Stomach (tissue), 9 donors: Measurements from ENCODE around the gene POU3F2. TPM values are rescaled to one million over a fixed set of nuclear protein-coding genes. Genes with fewer than 3 reads are reported as not detected.

Source experiments
- DNase-seq, 2 donors: peaks; one replicate each; pipeline versions ENCODE4 v3.0.0 to v3.0.0-alpha.2; 2013 to 2019
- H3K27ac ChIP-seq, 5 donors: fragments of 200-600 bp in 4 of 5; sonication (generic) in 4 of 5; one replicate each; pipeline ENCODE4 v1.5.1; 2013 to 2019; ENCODE audit warnings: mild to moderate bottlenecking in 1 of 5, moderate library complexity in 1 of 5
- H3K27me3 ChIP-seq, 3 donors: fragments of 200-600 bp; sonication (generic); one replicate each; pipeline ENCODE4 v1.5.1; 2017 to 2019; ENCODE audit warnings: mixed run types in 1 of 3
- H3K36me3 ChIP-seq, 4 donors: fragments of 200-600 bp; sonication (generic); 1 replicate in 3 of 4; 2 replicates in 1 of 4; pipeline ENCODE4 v1.5.1; 2016 to 2019
- H3K4me1 ChIP-seq, 4 donors: fragments of 200-600 bp; sonication (generic); one replicate each; pipeline ENCODE4 v1.5.1; 2016 to 2019
- H3K4me3 ChIP-seq, 4 donors: fragments of 200-600 bp; sonication (generic) in 3 of 4; one replicate each; pipeline ENCODE4 v1.5.1; 2016 to 2019; ENCODE audit warnings: mild to moderate bottlenecking in 1 of 4
- H3K9me3 ChIP-seq, 4 donors: fragments of 200-600 bp; sonication (generic); one replicate each; pipeline ENCODE4 v1.5.1; 2016 to 2019
- CTCF ChIP-seq, 7 experiments: fragments of 450-650 bp in 4 of 7; fragments of 200-600 bp in 3 of 7; sonication (generic) in 3 of 7; IDR thresholded peaks; one replicate each; pipeline ENCODE4 v1.5.1; 2016 to 2019; ENCODE audit warnings: antibody characterized with exemption in 7 of 7, control low read depth in 2 of 7, mild to moderate bottlenecking in 1 of 7
- EP300 ChIP-seq: sonication (generic); formaldehyde crosslinking; IDR thresholded peaks from one replicate; pipeline ENCODE4 v1.6.1; 2017; ENCODE audit warnings: antibody characterized with exemption
- POLR2A ChIP-seq, 4 donors: fragments of 450-650 bp; IDR thresholded peaks; one replicate each; pipeline ENCODE4 v1.6.1; 2016; ENCODE audit warnings: antibody characterized with exemption in 4 of 4, control low read depth in 2 of 4, mild to moderate bottlenecking in 1 of 4, moderate library complexity in 1 of 4
- POLR2AphosphoS5 ChIP-seq, 3 donors: sonication (generic); formaldehyde crosslinking; IDR thresholded peaks; one replicate each; pipeline ENCODE4 v1.6.1; 2016; ENCODE audit warnings: antibody characterized with exemption in 3 of 3
- WGBS, 5 donors: extraction: QIAGEN DNeasy Blood & Tissue Kit in 3 of 5; methylation state at CpG; one replicate each; pipeline versions ENCODE4 v1.1.5 to v1.1.7; 2013 to 2018; 5-methylcytosine and 5-hydroxymethylcytosine counted together
- intact Hi-C: fragments of 100-400 bp; cut with DNase I; formaldehyde crosslinking; loops from one replicate; pipeline ENCODE4 v1.15.1; 2023; ENCODE audit warnings: low total_unique reads
- polyA plus RNA-seq, 3 donors: library from polyadenylated mRNA; stranded (reverse); fragments of 200-250 nt; gene quantifications; one replicate each; pipeline ENCODE4 v1.2.3, GENCODE V29; 2013
- total RNA-seq, 5 donors: library from RNA; depleted of rRNA; stranded (reverse); fragments of >200 nt; gene quantifications; one replicate each; pipeline versions ENCODE4 v1.1.0 to v1.2.3, GENCODE V29; 2014 to 2016
- donor health status: healthy with polysubstance abuse.
- donor health status: Bipolar disorder and iron deficiency.
- donor health status: healthy.

The POU3F2 gene
- total and polyA plus RNA-seq, 8 donors: under 0.01 TPM; not detected in 7

- H3K27me3 ChIP-seq: no peaks in the 10 kb centered on the region
- 0 to 100% (median 8%) methylated on average over 1 of the region's 1 CpG for WGBS, 5 donors
- no peaks in the 10 kb centered on the region for H3K9me3 ChIP-seq
- TF ChIP-seq POLR2A (IDR thresholded peaks at IDR 0.05) (no peak), POLR2AphosphoS5 (IDR thresholded peaks at IDR 0.05) (no peak), CTCF (IDR thresholded peaks at IDR 0.05) (no peak), EP300 (no peak)
- peaks cover 0 to 51% (median 42%) of the 10 kb centered on the region in 4 donors for H3K36me3 ChIP-seq
- DNase-seq: no peak
- no peaks in the 10 kb centered on the region for H3K4me1 ChIP-seq
- no peak overlapping the region for H3K4me3 ChIP-seq
- intact Hi-C loops: no loop called here
- H3K27ac ChIP-seq: no peak overlapping the region
These were observed 42.9 kb downstream of the POU3F2 start for GRCh38 chr6:98877250-98877649.

DNA sequence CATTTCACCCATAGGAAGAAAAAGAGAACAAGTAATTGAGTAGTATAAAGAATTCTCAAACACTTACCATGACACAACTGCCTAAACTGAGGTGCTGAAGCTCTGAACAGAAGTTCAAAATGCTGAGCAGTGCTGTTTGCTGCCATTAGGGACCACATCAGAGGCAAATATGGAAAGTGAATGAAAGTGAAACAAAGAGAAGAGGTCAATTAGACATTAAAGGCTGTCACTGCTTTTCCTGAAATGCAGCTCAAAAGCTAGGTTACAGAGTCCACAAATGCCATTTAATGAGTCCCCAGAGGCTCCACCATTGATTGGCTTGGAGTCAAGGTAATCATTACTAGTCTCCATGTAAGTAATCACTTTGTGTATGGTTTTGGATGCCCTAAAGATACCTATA lies 46.1 kb downstream of the POU3F2 start:
- TF ChIP-seq EP300 (no peak), CTCF (IDR thresholded peaks at IDR 0.05) (no peak), POLR2AphosphoS5 (IDR thresholded peaks at IDR 0.05) (no peak), POLR2A (IDR thresholded peaks at IDR 0.05) (no peak)
- Histone ChIP-seq H3K27me3 (no peaks in the 10 kb centered on the region), H3K27ac (no peak overlapping the region), H3K9me3 (no peaks in the 10 kb centered on the region), H3K4me3 (no peak overlapping the region), H3K36me3 (peaks cover 0 to 50% (median 39%) of the 10 kb centered on the region in 4 donors), H3K4me1 (no peaks in the 10 kb centered on the region)
- peak in 1 of 2 donors; percentile 11 for DNase-seq
- intact Hi-C loops: no loop called here

- Histone ChIP-seq H3K4me3 (no peak overlapping the region), H3K27ac (no peak overlapping the region), H3K27me3 (no peaks in the 10 kb centered on the region), H3K4me1 (no peaks in the 10 kb centered on the region), H3K36me3 (peaks cover 0 to 37% (median 32%) of the 10 kb centered on the region in 4 donors), H3K9me3 (no peaks in the 10 kb centered on the region)
- DNase-seq: no peak
- WGBS, 5 donors: 94 to 100% (median 96%) methylated on average over 3 of the region's 3 CpGs
- intact Hi-C loops: no loop called here
- no peak for TF ChIP-seq POLR2A (IDR thresholded peaks at IDR 0.05)
- TF ChIP-seq CTCF (IDR thresholded peaks at IDR 0.05): no peak
- TF ChIP-seq EP300: no peak
- no peak for TF ChIP-seq POLR2AphosphoS5 (IDR thresholded peaks at IDR 0.05)
These were observed 51.0 kb downstream of the POU3F2 start for GRCh38 chr6:98885330-98885729.

DNA sequence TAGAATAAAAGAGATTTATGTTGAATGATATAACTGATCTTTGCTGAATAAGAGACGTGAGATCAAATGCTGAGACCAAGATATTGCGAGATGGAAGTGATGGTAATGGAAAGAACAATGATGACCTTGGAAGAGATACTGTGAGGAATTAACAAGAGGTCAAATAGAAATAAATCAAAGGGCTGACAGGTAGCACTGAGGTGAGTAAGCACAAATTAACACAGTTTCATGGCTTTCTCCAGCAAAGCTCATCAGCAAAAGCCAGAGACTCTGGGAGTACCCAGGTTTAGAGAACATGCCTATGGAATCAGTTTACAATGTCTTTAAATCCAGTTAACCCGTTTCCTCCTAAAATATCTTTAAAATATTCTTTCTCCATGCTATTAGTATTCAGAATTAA lies 53.3 kb downstream of the POU3F2 start:
- TF ChIP-seq POLR2AphosphoS5 (IDR thresholded peaks at IDR 0.05) (no peak), EP300 (no peak), POLR2A (IDR thresholded peaks at IDR 0.05) (no peak), CTCF (IDR thresholded peaks at IDR 0.05) (no peak)
- WGBS, 5 donors: 91 to 96% (median 95%) methylated on average over 3 of the region's 3 CpGs
- Histone ChIP-seq H3K4me3 (no peak overlapping the region), H3K36me3 (peaks cover 0 to 53% (median 42%) of the 10 kb centered on the region in 4 donors), H3K9me3 (no peaks in the 10 kb centered on the region), H3K4me1 (no peaks in the 10 kb centered on the region), H3K27ac (no peak overlapping the region), H3K27me3 (no peaks in the 10 kb centered on the region)
- intact Hi-C loops: no loop called here
- no peak for DNase-seq

Other genes with a start within 250 kb of the POU3F2 start
- 10 to 100 TPM in 4 of 5 donors, 1 to 10 TPM in 1; 2.6 to 37.1 (median 20.0) TPM for gene FBXL4, start 113.4 kb downstream of the POU3F2 start, total RNA-seq
- 1 to 10 TPM; 3.2 to 4.0 (median 3.3) TPM for gene FBXL4, start 113.4 kb downstream of the POU3F2 start, polyA plus RNA-seq